ENCODE results near the gene STIP1. TPM values are rescaled to one million over a fixed set of nuclear protein-coding genes. Genes with fewer than 3 reads are reported as not detected.

The STIP1 gene
- total RNA-seq, 1 experiment from 2014 or later = 557 TPM

GRCh38 chr11:64232182-64232966 is 46.4 kb downstream of the STIP1 start:
- Histone ChIP-seq H3K9me3 (ENCODE audit: low read length) (no peaks in the 10 kb centered on the region), H3K27ac (ENCODE audit: low read length) (no peak overlapping the region), H4K20me1 (ENCODE audit: low read length) (no peaks in the 10 kb centered on the region), H3K4me3 (ENCODE audit: low read length) (no peak overlapping the region), H3K9me2 (replicated peaks; ENCODE audit: low read length) (no peaks in the 10 kb centered on the region), H3K4me1 (ENCODE audit: insufficient read depth, low read length) (peaks cover 38% of the 10 kb centered on the region), H3K79me2 (ENCODE audit: low read length) (peaks cover 15% of the 10 kb centered on the region), H3K27me3 (ENCODE audit: low read length) (no peaks in the 10 kb centered on the region), H3K9ac (ENCODE audit: low read length) (no peak overlapping the region), H3K36me3 (ENCODE audit: low read depth, low read length) (no peaks in the 10 kb centered on the region), H3F3A (ENCODE audit: low read length, unreplicated experiment) (no peaks in the 10 kb centered on the region), H2AFZ (ENCODE audit: low read length) (no peak overlapping the region), H3K4me2 (ENCODE audit: low read length) (no peak overlapping the region)
- no TSS peak for BruUV-seq (replicated peaks)
- POLR2A ChIA-PET (ENCODE audit: unreplicated experiment) = no interaction called here
- intact Hi-C loops (cut with micrococcal nuclease) = loop anchor here (5.0 kb wide), 1 partner anchor 45 kb away; the partner anchor contains the start of gene STIP1
- TF ChIP-seq EZH2 (IDR thresholded peaks at IDR 0.05; ENCODE audit: low read length, unreplicated experiment) (no peak), EZH2phosphoT487 (IDR thresholded peaks at IDR 0.05; ENCODE audit: borderline replicate concordance, low read length) (no peak)
- TF ChIP-seq, protein P1, sequence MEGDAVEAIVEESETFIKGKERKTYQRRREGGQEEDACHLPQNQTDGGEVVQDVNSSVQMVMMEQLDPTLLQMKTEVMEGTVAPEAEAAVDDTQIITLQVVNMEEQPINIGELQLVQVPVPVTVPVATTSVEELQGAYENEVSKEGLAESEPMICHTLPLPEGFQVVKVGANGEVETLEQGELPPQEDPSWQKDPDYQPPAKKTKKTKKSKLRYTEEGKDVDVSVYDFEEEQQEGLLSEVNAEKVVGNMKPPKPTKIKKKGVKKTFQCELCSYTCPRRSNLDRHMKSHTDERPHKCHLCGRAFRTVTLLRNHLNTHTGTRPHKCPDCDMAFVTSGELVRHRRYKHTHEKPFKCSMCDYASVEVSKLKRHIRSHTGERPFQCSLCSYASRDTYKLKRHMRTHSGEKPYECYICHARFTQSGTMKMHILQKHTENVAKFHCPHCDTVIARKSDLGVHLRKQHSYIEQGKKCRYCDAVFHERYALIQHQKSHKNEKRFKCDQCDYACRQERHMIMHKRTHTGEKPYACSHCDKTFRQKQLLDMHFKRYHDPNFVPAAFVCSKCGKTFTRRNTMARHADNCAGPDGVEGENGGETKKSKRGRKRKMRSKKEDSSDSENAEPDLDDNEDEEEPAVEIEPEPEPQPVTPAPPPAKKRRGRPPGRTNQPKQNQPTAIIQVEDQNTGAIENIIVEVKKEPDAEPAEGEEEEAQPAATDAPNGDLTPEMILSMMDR (conservative IDR thresholded peaks at IDR 0.05; ENCODE audit: low read depth, low read length) = no peak
- no peak for DNase-seq
- ATAC-seq = no peak
- CTCF ChIA-PET = interaction anchor here (0.7 kb wide), 1 partner anchor 85 kb away, joined by 4 read pairs; the partner anchor contains the start of gene PRDX5

GRCh38 chr11:64232967-64233315 is 47.0 kb downstream of the STIP1 start:
- DNase-seq (no peak), ATAC-seq (no peak)
- Histone ChIP-seq H3K9me3 (ENCODE audit: low read length) (no peaks in the 10 kb centered on the region), H3K27ac (ENCODE audit: low read length) (no peak overlapping the region), H3F3A (ENCODE audit: low read length, unreplicated experiment) (no peaks in the 10 kb centered on the region), H3K79me2 (ENCODE audit: low read length) (peaks cover 11% of the 10 kb centered on the region; the same call in 1 of the 2 replicates), H2AFZ (ENCODE audit: low read length) (no peak overlapping the region), H3K9ac (ENCODE audit: low read length) (no peak overlapping the region), H4K20me1 (ENCODE audit: low read length) (no peaks in the 10 kb centered on the region), H3K27me3 (ENCODE audit: low read length) (no peaks in the 10 kb centered on the region), H3K4me2 (ENCODE audit: low read length) (no peak overlapping the region), H3K4me3 (ENCODE audit: low read length) (no peak overlapping the region), H3K4me1 (ENCODE audit: insufficient read depth, low read length) (peaks cover 39% of the 10 kb centered on the region), H3K36me3 (ENCODE audit: low read depth, low read length) (no peaks in the 10 kb centered on the region; the same call in 1 of the 2 replicates), H3K9me2 (replicated peaks; ENCODE audit: low read length) (no peaks in the 10 kb centered on the region)
- ChIA-PET POLR2A (ENCODE audit: unreplicated experiment) (no interaction called here), CTCF (interaction anchor here (0.7 kb wide), 1 partner anchor 85 kb away, joined by 4 read pairs; the partner anchor contains the start of gene PRDX5)
- no peak for TF ChIP-seq EZH2 (IDR thresholded peaks at IDR 0.05; ENCODE audit: low read length, unreplicated experiment)
- TF ChIP-seq, protein P1 (conservative IDR thresholded peaks at IDR 0.05; ENCODE audit: low read depth, low read length) = no peak
- TF ChIP-seq EZH2phosphoT487 (IDR thresholded peaks at IDR 0.05; ENCODE audit: borderline replicate concordance, low read length) = no peak
- intact Hi-C loops (cut with micrococcal nuclease) = loop anchor here (5.0 kb wide), 1 partner anchor 46 kb away; the partner anchor contains the start of gene STIP1
- BruUV-seq (replicated peaks) = no TSS peak
